ENCODE data around the gene AKAP13.
"Not testable (repeated sequence)": the region's sequence is repeated elsewhere in the genome, so short reads cannot be mapped to it uniquely, and the experiment has no call there.

The AKAP13 gene

DNA sequence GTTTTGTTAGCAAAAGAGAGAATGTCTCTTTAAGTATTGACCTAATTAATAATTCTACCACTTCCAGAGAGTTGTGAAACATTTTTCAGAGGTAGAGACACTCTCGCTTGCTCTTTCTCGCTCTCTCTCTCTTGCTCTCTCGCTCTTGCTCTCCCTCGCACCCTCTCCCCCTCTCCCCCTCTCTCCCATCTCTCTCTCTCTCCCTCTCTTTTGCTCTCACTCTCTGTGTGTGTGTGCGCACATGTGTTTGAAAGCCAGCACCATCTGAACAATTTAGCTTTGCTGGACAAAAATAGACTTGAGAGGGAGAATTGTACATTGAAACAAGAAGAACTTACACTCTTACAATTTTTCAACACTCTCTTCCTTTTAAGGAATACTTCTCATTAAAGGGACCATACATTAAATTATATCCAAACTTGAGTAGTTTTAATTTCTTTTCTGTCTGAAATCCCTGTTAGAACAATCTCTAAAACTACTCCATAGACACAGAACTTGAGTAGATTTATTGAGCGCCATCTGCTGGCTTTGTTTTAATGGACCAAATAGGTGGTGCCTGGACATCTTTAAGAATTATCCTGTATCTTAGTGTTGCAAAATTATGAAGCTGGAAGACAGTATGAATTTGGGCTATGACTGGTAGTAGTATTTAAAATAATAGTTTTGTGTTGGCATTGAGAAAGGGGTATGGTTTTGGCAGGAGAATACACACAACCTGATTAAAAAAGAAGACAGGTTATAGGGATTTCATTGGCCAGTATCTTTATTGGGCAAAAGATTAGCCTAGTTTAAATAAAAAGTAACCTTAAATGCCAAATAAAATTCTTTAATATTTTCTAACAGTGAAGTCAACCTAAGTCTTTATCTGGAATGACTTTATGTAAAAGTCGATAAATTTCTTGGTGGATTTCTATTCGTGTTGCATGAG is 124.6 kb downstream of the AKAP13 start:
- no peak for DNase-seq

GRCh38 chr15:85507114-85507513 is 126.7 kb downstream of the AKAP13 start:
- DNase-seq = no peak

DNA sequence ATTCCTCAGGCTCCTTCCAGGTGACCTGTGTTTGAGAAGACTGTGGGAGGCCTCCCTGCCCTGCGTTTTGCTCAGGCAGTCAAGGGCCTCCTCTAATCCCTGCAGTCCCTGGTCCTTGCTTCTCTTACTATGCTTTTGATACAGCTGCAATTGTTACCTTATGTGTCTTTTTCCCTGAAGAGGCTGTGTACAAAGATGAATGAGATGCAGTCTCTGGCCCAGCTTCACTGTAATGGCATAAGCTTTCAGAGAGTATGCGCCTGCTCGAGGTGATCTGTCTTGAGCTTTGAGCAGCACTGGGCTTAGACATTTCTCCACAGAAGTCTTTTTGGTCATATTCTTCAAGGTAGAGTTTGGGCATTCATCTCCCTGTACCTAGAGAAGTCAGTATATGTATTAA is 129.6 kb downstream of the AKAP13 start:
- no peak for DNase-seq

DNA sequence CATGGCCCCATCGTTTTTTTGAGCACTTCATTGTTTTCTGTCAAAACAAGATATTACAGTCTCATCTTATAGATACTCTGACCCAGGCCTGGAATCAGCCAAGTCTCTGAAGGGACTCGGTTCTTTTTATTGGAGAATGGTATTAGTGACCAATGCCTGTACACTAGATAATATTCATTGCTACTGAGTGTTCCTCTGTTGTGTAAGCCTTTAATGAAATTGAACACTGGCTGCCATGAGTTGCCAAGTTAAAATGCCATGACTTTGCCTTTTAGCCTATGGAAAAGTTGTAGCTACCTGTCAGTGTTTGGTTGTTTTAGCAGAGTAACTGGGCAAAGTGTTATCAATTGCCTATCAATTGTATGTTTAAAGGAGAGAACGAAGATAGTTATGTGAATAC is 134.0 kb downstream of the AKAP13 start:
- no peak for DNase-seq

GRCh38 chr15:85515212-85515611 is 134.8 kb downstream of the AKAP13 start:
- no peak for DNase-seq

DNA sequence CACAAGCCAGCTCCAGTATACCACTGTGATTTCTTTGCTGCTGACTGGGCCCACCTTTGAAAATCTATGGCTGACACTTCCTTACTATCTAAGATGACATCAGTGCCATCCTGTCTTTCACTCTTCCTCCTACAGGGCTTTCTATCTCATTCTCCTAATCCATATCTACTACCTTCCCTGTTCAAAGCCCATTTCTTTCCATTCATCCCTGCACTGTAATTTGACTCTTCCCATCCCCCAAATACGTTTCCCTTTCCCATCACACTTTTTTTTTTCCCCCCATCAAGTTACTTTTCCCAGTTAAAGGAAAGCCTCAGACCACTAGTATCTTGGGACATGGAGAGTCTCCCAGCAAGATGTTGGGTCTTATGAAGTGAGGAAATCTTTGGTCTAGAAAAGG is 136.7 kb downstream of the AKAP13 start:
- no peak for DNase-seq

- no peak for DNase-seq
Measured at GRCh38 chr15:85518979-85519761, 138.8 kb downstream of the AKAP13 start.

DNA sequence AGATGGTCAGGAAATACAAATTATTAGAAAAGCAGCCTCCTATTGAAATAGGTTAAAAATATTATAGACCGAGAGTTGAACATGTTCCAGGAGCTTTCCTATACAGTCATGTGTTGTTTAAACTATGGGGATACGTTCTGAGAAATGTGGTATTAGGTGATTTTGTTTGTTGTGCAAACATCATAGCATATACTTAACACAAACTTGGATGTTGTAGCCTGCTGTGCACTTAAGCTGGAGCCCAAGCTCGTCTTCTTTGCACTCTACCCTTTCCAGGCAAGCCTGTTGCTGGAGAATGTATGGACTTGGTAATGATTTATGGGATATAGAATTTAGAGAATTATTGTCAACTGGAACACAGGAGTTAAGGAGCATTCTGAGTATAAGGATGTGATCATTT is 140.2 kb downstream of the AKAP13 start:
- no peak for DNase-seq

- no peak for DNase-seq
Measured at GRCh38 chr15:85523530-85523929, 143.1 kb downstream of the AKAP13 start.

GRCh38 chr15:85525755-85526154 is 145.4 kb downstream of the AKAP13 start:
- no peak for DNase-seq

DNA sequence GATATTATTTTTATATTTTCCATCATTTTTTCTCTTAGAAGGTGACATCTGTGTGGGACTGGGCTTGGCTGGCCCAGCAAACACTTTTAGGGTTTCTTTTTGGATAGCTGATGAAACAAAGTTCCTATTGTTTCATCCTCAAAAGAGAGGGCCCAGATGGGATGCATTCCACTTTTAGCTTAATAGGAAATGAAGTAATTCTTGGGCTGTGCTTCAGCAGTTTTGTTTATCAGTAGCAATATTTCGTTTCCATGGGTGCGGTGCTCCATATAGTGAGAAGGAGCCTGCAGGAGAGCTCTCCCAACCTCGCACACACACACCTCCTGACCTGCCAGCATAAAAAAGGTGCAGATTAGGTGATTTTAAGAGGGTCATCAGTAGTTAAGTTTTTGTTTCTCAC is 147.5 kb downstream of the AKAP13 start:
- no peak for DNase-seq

GRCh38 chr15:85530079-85530478 is 149.7 kb downstream of the AKAP13 start:
- no peak for DNase-seq

DNA sequence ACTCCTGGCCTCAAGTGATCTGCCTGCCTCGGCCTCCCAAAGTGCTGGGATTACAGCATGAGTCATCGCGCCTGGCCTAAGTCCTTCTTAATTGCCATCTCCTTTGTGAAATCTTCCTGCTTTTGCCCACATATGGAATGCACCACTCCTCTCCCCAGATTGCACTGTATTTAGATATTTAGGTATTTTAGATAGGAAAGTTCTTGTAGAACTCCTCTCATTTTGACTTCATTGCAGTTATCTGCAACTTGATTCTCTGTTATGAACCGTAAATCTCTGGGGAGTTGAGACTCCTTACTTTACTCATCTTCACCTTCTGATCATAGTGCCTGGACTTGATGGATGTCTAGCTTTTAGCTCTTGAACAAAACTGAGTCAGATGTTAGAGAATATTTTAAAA is 150.7 kb downstream of the AKAP13 start:
- no peak for DNase-seq

- no peak for DNase-seq
Measured at GRCh38 chr15:85532689-85533088, 152.3 kb downstream of the AKAP13 start.

DNA sequence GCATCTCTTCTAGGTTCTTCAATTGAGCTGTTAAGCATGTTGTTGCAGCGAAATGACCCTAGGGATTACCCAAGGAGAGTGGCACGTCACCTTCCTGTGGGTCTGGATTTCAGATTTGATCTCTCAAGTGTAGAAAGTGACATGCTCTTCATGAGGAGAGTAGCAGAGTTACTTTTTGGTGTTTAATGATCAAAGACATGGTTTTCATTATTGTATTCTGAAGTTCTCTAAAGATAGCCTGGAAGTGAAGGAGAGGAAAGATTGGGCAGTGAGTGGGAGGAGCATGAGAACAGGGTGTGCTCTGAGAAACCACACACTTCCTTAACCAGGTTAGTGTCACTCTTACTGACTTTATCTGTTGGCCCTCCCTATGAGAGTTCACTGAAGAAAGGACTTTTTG is 153.6 kb downstream of the AKAP13 start:
- no peak for DNase-seq

- DNase-seq = not testable (repeated sequence)
Measured at GRCh38 chr15:85535533-85536330, 155.3 kb downstream of the AKAP13 start.

DNA sequence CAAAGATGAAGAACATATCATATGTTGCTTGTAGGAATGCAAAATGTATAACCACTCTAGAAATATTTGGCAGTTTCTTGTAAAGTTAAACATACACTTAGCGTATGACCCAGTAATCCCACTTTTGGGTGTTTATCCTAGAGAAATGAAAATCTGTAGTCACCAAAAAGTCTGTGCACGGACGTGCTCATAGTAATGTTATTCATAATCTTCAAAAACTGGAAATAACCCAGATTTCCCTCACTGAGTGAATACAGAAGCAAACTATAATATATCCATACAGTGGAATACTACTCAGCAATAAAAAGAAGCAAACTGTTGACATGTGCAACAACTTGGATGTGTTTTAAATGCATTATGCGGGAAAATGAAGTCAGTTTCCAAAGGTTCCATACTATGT is 155.9 kb downstream of the AKAP13 start:
- no peak for DNase-seq

DNA sequence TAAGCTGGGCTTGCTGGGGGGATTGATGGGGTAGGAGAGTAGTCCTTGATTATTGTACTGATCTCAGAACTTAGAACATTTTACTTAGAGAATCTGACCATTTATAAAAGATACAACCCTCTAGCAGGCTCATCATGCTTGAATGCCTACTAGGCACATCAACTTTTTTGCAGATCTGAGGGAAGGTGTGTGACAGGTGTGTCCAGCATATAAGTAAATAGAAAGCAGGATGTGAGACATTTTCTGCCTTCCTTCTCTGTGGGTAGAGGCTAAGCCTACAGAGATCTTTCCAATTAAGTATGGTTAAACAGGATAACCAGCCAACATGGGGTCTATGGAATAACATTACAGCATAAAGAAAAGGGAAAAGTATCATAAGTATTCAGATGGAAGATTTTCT is 159.1 kb downstream of the AKAP13 start:
- DNase-seq = no peak

- DNase-seq = no peak
Measured at GRCh38 chr15:85540085-85540797, 159.8 kb downstream of the AKAP13 start.

- DNase-seq = no peak
Measured at GRCh38 chr15:85541744-85542143, 161.3 kb downstream of the AKAP13 start.

DNA sequence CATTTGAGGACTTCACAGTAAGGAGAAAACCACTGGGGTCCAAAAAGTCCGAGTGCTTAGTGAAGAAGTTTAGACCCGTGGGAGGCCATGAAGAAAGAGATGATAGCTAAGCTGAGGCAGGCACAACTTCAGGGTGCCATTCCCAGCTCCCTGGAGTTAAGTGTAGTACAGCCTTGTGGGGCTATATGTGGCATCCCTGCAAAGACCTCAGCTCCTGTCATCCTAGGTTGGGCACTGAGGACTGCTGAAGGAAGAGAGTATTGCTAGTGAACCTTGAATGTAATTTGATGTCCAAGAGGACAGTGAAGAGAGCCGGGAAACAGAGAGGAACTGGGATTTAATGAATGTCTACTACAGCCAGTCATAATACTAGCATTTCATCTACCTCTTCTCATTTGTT is 162.1 kb downstream of the AKAP13 start:
- no peak for DNase-seq

DNA sequence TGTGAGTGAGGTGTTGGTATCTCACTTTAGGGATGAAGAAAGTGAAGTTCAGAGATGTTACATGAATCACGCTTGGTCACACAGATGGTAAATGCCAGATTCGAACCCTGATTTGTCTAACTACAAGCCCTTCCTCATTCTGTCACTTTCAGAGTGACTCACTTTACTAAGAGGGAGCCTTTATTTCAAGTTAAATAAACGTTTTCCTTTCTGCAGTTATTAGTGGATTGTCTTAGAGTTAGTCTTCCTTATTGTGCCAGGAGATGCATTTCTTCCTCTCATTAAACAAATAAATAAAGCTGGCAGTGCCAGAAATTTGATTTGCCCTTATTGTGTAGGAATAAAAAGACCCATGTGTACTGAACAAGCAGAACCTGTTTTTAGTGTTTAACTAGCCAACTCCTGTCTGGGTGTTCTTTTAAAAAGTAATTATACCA is 162.5 kb downstream of the AKAP13 start:
- DNase-seq = peak; percentile 91

GRCh38 chr15:85543741-85544155 is 163.3 kb downstream of the AKAP13 start:
- peak; percentile 81 for DNase-seq
